HepG2 (cell line): Measurements from ENCODE around the gene SERPINF2. TPM values are rescaled to one million over a fixed set of nuclear protein-coding genes. Genes with fewer than 3 reads are reported as not detected.

Experiments
- ARID2 ChIP-seq: sonication (generic); formaldehyde crosslinking; IDR thresholded peaks from 2 replicates; pipeline ENCODE4 v1.8.1; 2022; ENCODE audit warnings: mild to moderate bottlenecking, missing genetic modification reagents, borderline replicate concordance
- CAMTA2 ChIP-seq: sonication (generic); formaldehyde crosslinking; IDR thresholded peaks from 2 replicates; pipeline ENCODE4 v1.4.0; 2020; ENCODE audit warnings: mild to moderate bottlenecking, missing genetic modification reagents, borderline replicate concordance
- FOXA1 ChIP-seq, 2 experiments: fragments of 450-650 bp in 1 of 2; sonication (generic) in 1 of 2; formaldehyde crosslinking in 1 of 2; IDR thresholded peaks; 2 replicates each; pipeline versions ENCODE4 v1.4.0 to v1.6.1; 2016 to 2020; ENCODE audit warnings: missing genetic modification reagents in 1 of 2
- FUBP1 ChIP-seq: sonication (generic); formaldehyde crosslinking; IDR thresholded peaks from 2 replicates; pipeline ENCODE4 v1.5.1; 2020; ENCODE audit warnings: missing genetic modification reagents, mild to moderate bottlenecking, borderline replicate concordance
- KAT7 ChIP-seq: IDR thresholded peaks from 2 replicates; pipeline ENCODE4 v1.6.1; 2018; ENCODE audit warnings: borderline replicate concordance, missing compliant biosample characterization
- MAF1 ChIP-seq: sonication (generic); formaldehyde crosslinking; IDR thresholded peaks from 2 replicates; pipeline ENCODE4 v1.5.0; 2020; ENCODE audit warnings: missing genetic modification reagents, borderline replicate concordance
- MAFF ChIP-seq: IDR thresholded peaks from 2 replicates; pipeline ENCODE4 v1.6.1; 2011; ENCODE audit warnings: low read depth, low read length, improper control_type of control experiment
- MYC ChIP-seq: sonication (generic); formaldehyde crosslinking; IDR thresholded peaks from 2 replicates; pipeline ENCODE4 v1.9.0; 2021; ENCODE audit warnings: missing genetic modification reagents, borderline replicate concordance
- NCOR1 ChIP-seq: fragments of 200-600 bp; sonication (generic); IDR thresholded peaks from 2 replicates; pipeline ENCODE4 v1.7.0; 2017; ENCODE audit warnings: antibody characterized with exemption, low read length, borderline replicate concordance
- REXO4 ChIP-seq: sonication (generic); formaldehyde crosslinking; IDR thresholded peaks from 2 replicates; pipeline ENCODE4 v1.8.0; 2022; ENCODE audit warnings: missing genetic modification reagents, mild to moderate bottlenecking, borderline replicate concordance
- SCMH1 ChIP-seq: sonication (generic); formaldehyde crosslinking; IDR thresholded peaks from 2 replicates; pipeline ENCODE4 v1.9.0; 2021; ENCODE audit warnings: missing genetic modification reagents, mild to moderate bottlenecking, borderline replicate concordance
- SOX6 ChIP-seq, 2 experiments: fragments of 450-650 bp in 1 of 2; sonication (generic) in 1 of 2; formaldehyde crosslinking in 1 of 2; IDR thresholded peaks; 2 replicates each; pipeline versions ENCODE4 v1.4.0 to v1.6.1; 2017 to 2020; ENCODE audit warnings: antibody characterized with exemption in 1 of 2, mild to moderate bottlenecking in 1 of 2, missing genetic modification reagents in 1 of 2
- SRSF9 ChIP-seq: fragments of 200-400 bp; formaldehyde crosslinking; IDR thresholded peaks from 2 replicates; pipeline ENCODE4 v1.6.1; 2018; ENCODE audit warnings: borderline replicate concordance, mild to moderate bottlenecking, low read depth, low read length; ENCODE audit not compliant: insufficient read depth, poor library complexity, severe bottlenecking
- ZNF569 ChIP-seq: sonication (generic); formaldehyde crosslinking; IDR thresholded peaks from 2 replicates; pipeline ENCODE4 v1.5.0; 2020; ENCODE audit warnings: mild to moderate bottlenecking, missing genetic modification reagents, moderate library complexity, borderline replicate concordance
- ZNF652 ChIP-seq: IDR thresholded peaks from 2 replicates; pipeline ENCODE4 v1.6.1; 2016; ENCODE audit warnings: low read depth, borderline replicate concordance
- ZNF75D ChIP-seq: sonication (generic); formaldehyde crosslinking; IDR thresholded peaks from 2 replicates; pipeline ENCODE4 v1.8.1; 2023; ENCODE audit warnings: missing genetic modification reagents, mild to moderate bottlenecking, borderline replicate concordance
- ZNF775 ChIP-seq: sonication (generic); formaldehyde crosslinking; IDR thresholded peaks from 2 replicates; pipeline ENCODE4 v1.4.0; 2020; ENCODE audit warnings: missing genetic modification reagents, mild to moderate bottlenecking, moderate library complexity, borderline replicate concordance
- polyA plus RNA-seq, 8 experiments: library from polyadenylated mRNA; depleted of rRNA in 3 of 8; stranded (reverse) in 7 of 8; unstranded in 1 of 8; fragments of >200 nt; fragmentation: Illumina TruSeq in 4 of 8; extraction: Trizol in 4 of 8; gene quantifications; 2 replicates each; pipeline versions ENCODE4 v1.2.1 to v1.2.3, GENCODE V29; 2011 to 2016; ENCODE audit warnings: low read depth in 4 of 8, missing spikeins in 1 of 8, mixed read lengths in 1 of 8; ENCODE audit not compliant: insufficient read depth in 1 of 8
- total RNA-seq, 5 experiments: library from RNA; depleted of rRNA; stranded (reverse); fragments of >200 nt; fragmentation: Illumina TruSeq; extraction: Trizol; gene quantifications; 2 replicates each; pipeline ENCODE4 v1.2.3, GENCODE V29; 2016; ENCODE audit warnings: low read depth in 1 of 5
- TF ChIP-seq, protein P1 (sequence below): sonication (generic); formaldehyde crosslinking; IDR thresholded peaks from 2 replicates; pipeline ENCODE4 v1.5.0; 2020; ENCODE audit warnings: mild to moderate bottlenecking, missing genetic modification reagents
- TF ChIP-seq, protein P2 (sequence below): sonication (generic); formaldehyde crosslinking; IDR thresholded peaks from 2 replicates; pipeline ENCODE4 v1.4.0; 2020; ENCODE audit warnings: mild to moderate bottlenecking, missing genetic modification reagents, borderline replicate concordance

SERPINF2 gene
- total and polyA plus RNA-seq, 2 of the 13 experiments (the other 11 are each of a cell fraction or from before 2014, with no cell fraction given): 309 to 548 TPM

DNA sequence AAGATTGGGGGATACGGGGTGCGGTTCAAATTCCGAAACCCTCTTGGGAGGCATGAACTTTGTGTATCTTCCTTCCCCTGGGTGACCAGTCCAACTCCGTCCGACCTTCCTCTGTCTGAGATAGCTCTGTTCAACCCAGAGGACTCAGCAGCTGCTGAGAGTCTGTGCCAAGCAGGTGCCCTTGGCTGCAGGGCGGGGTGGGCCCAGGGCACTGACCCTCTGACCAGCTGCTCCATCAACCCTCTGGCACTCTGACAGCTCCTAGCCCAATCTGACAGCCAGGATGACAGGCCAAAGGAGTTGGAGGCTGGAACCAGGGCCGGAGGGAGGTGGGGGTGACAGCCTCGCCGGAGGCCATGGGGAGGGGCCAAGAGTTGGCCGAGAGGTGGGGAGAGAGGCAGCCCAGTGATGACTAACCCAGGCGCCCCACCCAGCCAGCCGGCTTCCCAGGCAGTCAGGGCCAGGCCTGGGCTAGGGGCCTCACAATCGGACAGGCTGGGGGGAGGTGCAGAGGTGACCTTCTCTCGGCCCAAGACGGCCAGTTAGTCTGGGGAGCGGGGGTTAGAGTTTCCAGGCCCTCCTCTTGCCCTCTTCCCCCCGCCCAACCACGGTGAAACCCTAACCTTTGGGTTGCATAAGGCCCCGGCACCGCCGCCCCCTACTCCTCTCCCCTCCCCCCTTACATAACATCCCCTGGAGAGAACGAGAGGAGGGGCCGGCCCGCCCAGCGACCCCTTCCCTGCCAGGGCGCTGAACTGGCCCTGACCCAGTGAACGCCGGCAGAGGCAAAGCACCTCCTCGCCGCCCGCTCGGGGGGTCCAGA lies 27.5 kb upstream of the SERPINF2 start (continued):
- TF ChIP-seq CAMTA2 (no peak), MAF1 (no peak), ARID2 (CRISPR knock-in tag) (0 out of 2 replicates have a peak, but pooled peaks have one; percentile 37), SRSF9 (no peak), ZNF569 (CRISPR knock-in tag) (no peak), KAT7 (peak; percentile 74; the same call in 1 of the 2 replicates), MAFF (no peak), NCOR1 (0 out of 2 replicates have a peak, but pooled peaks have one; percentile 9), SOX6 (IDR thresholded peaks at IDR 0.05) (no peak), SOX6 (CRISPR knock-in tag; IDR thresholded peaks at IDR 0.05) (no peak; the same call in none of the 2 replicates), REXO4 (no peak), ZNF775 (CRISPR knock-in tag) (no peak), ZNF75D (CRISPR knock-in tag) (no peak), SCMH1 (CRISPR knock-in tag) (no peak), FUBP1 (CRISPR knock-in tag) (no peak), FOXA1 (IDR thresholded peaks at IDR 0.05) (no peak), FOXA1 (CRISPR knock-in tag; IDR thresholded peaks at IDR 0.05) (no peak), MYC (peak; percentile 29; the same call in 1 of the 2 replicates), ZNF652 (CRISPR knock-in tag) (peak; percentile 90)
- TF ChIP-seq, protein P1, sequence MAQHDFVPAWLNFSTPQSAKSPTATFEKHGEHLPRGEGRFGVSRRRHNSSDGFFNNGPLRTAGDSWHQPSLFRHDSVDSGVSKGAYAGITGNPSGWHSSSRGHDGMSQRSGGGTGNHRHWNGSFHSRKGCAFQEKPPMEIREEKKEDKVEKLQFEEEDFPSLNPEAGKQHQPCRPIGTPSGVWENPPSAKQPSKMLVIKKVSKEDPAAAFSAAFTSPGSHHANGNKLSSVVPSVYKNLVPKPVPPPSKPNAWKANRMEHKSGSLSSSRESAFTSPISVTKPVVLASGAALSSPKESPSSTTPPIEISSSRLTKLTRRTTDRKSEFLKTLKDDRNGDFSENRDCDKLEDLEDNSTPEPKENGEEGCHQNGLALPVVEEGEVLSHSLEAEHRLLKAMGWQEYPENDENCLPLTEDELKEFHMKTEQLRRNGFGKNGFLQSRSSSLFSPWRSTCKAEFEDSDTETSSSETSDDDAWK (CRISPR knock-in tag): no peak
- TF ChIP-seq, protein P2, sequence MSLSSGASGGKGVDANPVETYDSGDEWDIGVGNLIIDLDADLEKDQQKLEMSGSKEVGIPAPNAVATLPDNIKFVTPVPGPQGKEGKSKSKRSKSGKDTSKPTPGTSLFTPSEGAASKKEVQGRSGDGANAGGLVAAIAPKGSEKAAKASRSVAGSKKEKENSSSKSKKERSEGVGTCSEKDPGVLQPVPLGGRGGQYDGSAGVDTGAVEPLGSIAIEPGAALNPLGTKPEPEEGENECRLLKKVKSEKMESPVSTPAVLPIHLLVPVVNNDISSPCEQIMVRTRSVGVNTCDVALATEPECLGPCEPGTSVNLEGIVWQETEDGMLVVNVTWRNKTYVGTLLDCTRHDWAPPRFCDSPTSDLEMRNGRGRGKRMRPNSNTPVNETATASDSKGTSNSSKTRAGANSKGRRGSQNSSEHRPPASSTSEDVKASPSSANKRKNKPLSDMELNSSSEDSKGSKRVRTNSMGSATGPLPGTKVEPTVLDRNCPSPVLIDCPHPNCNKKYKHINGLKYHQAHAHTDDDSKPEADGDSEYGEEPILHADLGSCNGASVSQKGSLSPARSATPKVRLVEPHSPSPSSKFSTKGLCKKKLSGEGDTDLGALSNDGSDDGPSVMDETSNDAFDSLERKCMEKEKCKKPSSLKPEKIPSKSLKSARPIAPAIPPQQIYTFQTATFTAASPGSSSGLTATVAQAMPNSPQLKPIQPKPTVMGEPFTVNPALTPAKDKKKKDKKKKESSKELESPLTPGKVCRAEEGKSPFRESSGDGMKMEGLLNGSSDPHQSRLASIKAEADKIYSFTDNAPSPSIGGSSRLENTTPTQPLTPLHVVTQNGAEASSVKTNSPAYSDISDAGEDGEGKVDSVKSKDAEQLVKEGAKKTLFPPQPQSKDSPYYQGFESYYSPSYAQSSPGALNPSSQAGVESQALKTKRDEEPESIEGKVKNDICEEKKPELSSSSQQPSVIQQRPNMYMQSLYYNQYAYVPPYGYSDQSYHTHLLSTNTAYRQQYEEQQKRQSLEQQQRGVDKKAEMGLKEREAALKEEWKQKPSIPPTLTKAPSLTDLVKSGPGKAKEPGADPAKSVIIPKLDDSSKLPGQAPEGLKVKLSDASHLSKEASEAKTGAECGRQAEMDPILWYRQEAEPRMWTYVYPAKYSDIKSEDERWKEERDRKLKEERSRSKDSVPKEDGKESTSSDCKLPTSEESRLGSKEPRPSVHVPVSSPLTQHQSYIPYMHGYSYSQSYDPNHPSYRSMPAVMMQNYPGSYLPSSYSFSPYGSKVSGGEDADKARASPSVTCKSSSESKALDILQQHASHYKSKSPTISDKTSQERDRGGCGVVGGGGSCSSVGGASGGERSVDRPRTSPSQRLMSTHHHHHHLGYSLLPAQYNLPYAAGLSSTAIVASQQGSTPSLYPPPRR (CRISPR knock-in tag): no peak
